NCI-H1092 treated with DMSO at 0.1 percent for 48 hours (cell line): Measurements from ENCODE around the gene NPEPPS.
A peak's percentile ranks its signal among the peaks of the same experiment; 100 is the strongest.
"Not testable (repeated sequence)": the region's sequence is repeated elsewhere in the genome, so short reads cannot be mapped to it uniquely, and the experiment has no call there.

Experiments
- DNase-seq: peaks from one replicate; lab custom pipeline; 2025; lab: John Stamatoyannopoulos, UW

NPEPPS gene

DNA sequence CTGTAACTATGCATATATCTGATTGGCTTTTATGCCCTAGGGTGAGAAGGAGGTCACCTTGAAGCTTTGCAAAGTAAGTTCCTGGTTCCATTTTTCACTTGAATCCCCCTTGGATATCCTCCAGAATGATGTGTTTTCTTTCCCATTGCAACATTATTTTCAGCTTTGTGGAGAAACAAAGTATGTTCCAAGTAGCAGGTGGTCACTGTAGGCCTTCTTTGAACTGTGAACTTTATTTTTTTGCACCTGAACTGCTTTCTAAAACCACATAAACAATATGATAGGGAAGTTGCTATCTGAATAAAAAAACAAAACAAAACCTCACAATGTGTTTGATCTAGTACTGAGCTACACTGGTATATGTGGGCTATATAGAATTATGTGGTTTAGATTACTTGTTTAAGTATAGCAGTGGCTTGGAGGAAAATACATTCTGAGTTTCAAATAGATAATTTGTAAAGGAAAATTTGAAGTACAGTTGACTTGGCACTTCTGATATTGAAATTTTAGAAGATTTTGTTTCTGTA, 29.7 kb downstream of the NPEPPS start:
- DNase-seq = not testable (repeated sequence)

DNA sequence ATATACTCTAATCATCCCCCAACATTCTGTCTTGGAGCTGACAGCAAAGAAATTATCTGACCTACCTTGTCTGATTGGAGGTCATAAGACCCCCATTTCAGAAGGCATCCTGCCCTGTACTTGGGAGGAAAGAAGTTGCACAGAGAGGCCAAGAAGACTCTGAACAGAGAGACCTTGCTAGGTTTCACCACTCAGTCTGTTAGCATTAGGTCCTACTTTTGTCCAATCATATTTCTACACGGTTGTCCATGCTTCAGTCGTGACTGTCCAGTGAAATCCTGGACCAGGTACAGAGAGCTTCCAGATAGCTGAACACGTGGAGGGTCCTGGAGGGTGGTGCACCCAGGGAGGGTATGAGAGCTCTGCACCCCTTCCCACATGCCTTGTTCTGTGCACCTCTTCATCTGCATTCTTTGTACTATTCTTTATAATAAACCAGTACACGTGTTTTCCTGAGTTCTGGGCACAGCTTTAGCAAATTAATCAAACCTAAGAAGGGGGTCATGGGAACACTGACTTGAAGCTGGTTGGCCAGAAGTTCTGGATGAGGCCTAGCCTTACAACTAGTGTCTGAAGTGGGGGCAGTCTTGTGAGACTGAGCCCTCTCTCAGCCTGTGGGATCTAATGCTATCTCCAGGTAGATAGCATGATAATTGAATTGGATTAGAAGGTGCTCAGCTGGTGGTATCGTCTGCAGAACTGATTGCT, 30.9 kb downstream of the NPEPPS start:
- DNase-seq = not testable (repeated sequence)

DNA sequence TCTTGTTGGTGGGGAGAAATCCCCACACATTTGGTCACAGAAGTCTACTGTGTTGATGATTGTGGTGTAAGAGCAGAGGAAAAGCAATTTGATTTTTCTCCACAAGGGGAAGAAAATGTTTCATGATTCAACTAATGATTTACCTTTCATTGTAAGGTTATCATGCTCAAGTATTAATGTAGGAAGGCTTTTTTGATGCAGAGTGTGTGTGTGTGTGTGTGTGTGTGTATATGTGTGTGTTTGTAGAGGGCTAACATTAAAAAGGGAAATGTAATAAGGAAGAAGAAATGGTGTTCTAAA, 31.4 kb downstream of the NPEPPS start:
- not testable (repeated sequence) for DNase-seq

- DNase-seq = not testable (repeated sequence)
Observed at GRCh38 chr17:47567261-47567660, 36.4 kb downstream of the NPEPPS start.

GRCh38 chr17:47572561-47572960, 41.7 kb downstream of the NPEPPS start:
- DNase-seq = not testable (repeated sequence)

DNA sequence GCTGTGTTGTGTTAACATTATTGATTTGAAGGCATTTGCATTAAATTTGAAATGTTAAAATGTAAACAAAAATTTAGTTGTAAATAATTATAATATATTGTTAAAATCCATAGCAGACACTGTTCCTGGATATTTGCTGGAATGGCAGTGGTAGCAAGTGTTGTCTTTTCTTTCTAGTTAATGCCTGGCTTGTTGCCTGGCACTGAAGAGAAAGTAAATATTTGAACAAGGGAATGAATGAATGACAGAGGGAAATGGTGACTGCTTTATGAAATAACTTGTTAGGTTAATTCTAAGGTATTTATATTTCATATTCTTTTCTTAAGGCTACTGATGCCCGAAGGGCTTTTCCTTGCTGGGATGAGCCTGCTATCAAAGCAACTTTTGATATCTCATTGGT, 51.5 kb downstream of the NPEPPS start:
- DNase-seq = not testable (repeated sequence)

DNA sequence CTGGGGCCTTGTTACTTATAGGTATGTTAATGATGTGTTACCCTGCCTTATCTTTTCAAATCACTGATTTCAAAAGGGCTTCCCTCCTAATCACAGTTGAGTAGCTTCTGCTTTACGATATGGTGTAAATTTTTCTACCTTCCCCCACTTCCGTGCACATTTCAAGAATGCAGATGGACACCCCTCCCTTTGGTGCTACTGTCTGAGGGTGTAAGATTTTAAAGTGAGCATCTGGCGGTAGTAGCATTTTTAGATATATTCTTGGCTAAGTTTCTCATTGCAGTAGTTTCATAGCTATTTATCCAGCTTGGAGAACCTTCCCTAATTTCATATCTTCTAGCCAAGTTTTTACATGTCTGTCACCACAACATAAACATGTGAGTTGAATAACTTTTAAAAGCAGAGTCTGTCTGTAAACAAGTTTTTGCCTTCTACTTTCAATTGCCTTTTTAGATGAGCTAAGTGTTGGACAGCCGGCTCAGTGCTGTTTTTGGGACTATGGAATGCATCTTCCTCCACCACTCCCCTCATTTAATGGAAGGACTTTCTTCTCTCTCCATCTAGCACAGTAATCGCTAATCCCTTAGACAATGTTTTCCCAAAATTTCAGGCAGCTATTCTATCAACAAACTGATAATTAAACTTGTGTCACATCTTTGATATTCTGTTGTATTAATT, 55.6 kb downstream of the NPEPPS start:
- not testable (repeated sequence) for DNase-seq

GRCh38 chr17:47593522-47593921, 62.6 kb downstream of the NPEPPS start:
- DNase-seq = not testable (repeated sequence)

DNA sequence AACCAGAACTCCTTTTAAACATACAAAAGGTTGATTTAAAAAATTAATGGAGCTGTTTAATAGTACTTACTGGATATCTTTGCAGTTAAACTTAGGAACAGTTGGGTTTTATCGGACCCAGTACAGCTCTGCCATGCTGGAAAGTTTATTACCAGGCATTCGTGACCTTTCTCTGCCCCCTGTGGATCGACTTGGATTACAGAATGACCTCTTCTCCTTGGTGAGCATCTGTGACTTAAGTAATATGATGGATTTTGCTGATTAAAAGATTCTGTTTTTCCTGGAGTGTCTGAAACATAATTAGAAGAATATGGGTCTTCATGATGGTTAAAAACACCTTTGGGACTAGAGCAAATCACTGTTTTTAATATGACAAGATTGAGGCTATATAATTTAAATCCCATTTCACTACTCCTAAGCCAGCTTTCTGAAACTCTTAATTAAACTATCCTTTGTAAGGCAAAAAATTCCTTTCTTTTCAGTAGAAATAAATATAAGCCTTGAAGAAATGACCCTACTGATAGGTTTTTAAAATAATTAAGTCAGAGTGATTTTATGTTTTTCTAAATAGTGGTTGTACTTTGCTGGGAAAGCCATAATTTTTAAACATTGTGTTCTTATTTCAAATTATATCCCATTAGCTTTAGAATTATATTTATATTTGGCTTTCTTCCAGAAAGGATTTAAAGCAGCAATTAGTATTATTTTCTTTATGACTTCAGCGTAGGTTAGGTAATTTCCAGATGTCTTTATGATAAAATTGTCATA, 73.1 kb downstream of the NPEPPS start:
- DNase-seq = peak; percentile 21

- peak; percentile 78 for DNase-seq
Observed at GRCh38 chr17:47604598-47604927, 73.7 kb downstream of the NPEPPS start.

GRCh38 chr17:47605011-47605410, 74.1 kb downstream of the NPEPPS start:
- no peak for DNase-seq

DNA sequence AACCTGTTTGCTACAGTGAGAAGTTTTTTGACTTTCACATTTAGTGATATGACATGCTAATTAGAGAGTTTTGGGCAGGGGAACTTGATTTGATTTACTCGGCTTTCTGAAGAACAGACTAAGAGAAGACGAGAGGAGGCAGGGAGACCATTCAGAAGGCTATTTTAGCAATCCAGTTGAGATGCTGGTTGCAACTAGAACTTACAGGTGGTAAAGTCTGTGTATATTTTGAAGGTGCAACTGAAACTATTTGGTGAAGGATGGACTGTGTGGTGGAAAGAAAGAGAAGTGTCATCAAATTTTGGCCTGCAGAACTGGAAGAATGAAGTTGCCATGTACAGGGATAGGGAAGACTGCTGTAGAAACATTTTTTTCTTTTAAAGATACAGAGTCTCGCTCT, 76.6 kb downstream of the NPEPPS start:
- no peak for DNase-seq

- DNase-seq = no peak
Observed at GRCh38 chr17:47611372-47612350, 80.8 kb downstream of the NPEPPS start.

DNA sequence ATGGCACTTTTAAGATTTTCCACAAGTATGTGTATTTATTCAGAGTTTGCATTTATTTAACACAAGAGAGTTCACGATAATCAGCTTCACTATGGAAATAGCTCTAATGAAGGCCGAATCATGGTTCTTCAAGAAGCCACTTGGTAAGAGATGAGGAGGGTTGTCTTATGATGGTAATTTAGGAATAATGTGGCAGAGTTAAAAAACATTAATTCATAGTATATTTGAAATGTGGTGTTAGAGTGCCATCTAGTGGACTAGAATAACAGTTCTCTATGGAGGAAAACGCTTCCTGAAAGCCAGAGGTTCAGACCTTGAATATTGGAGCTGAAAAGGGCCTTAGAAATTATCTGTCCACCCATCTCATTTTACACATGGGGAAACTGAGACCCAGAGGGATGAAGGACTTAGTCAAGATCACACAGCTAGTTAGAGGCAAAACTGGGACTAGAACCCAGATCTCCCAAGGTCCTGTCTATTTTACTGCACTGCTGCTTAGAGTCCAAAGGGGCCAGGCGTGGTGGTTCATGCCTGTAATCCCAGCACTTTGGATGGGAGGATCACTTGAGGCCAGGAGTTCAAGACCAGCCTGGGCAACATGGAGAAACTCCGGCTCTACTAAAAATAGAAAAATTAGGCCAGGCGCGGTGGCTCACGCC, 85.0 kb downstream of the NPEPPS start:
- DNase-seq = peak; percentile 50

DNA sequence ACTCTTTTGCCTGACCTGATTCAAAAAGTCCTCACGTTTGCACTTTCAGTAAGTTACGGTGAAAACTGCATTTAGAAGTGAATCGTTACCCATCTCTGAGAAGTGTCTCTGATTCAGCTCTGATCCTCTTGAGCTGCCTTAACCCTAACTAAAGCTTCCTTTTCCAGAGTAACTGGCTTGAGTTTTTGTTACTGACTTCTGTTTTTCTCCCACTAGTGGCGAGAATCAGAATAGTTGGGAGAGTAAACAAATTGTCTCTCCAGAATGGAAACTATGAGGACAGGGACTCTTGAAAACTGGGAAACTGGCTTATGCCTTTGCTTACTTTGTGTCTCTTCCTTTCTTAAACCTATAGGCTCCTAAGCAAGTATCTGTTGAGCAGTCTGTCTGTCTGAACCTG, 87.5 kb downstream of the NPEPPS start:
- DNase-seq = no peak

GRCh38 chr17:47620503-47621245, 89.8 kb downstream of the NPEPPS start:
- DNase-seq = no peak

DNA sequence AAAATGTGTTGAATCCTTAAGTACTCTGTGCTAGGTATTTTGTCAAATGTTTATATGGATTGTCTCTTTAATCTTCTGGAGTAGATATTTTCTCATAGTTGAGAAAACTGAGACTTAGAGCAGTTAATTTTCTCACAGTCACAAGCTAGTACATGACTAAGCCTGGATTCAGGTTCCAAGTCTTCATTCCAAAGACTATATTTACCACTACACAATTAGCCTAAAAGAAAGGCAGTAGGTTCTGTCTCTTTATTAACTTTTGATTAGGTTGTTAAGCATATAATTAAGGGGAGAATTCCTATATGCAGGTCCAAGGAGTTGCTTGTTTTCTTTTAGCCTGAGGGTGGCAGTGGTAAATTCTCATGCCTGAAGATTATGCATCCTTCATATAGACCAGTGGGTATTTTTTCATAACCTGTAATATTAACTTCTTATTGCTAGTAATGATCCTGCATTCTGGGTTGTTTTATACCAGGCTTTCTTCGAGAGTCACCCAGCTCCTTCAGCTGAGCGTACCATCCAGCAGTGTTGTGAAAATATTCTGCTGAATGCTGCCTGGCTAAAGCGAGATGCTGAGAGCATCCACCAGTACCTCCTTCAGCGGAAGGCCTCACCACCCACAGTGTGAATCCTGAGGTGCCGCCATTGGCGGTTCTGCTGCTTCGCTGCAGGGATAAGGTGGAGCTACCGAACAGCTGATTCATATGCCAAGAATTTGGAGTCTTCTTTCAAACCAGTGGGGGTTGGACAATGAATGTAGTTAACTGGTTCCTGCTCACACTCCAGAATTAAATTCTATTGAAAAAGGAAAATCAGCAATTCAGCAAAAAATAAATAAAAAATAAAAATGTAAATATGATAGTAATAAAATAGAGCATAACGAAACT, 90.6 kb downstream of the NPEPPS start:
- no peak for DNase-seq

DNA sequence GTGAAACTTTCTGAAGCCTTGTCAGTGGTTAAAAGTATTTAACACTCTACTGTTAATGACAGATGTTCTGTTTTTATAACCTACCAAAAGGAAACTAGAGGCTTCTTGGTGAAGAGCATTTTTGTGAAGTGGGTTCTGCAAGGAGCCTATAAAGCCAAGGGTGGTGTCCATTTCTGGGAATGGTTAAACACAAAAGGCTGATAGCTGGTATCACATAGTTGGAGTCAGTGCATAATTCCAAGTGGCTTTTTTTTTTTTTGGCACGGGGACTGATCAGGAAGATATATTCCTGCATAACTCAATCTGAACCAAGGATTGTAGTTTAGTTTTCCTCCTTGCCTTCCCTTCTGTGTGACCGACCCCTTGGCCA, 91.3 kb downstream of the NPEPPS start:
- no peak for DNase-seq

- no peak for DNase-seq
Observed at GRCh38 chr17:47624727-47625068, 93.8 kb downstream of the NPEPPS start.
